Activated CD8-positive, alpha-beta memory T cell treated with anti-CD3 and anti-CD28 coated beads for 1 hour (primary cell): ENCODE data around the gene DOLPP1.
"Not testable (repeated sequence)": the region's sequence is repeated elsewhere in the genome, so short reads cannot be mapped to it uniquely, and the experiment has no call there.

ENCODE experiments used
- DNase-seq, 2 donors: peaks; one replicate each; pipeline ENCODE4 v3.0.0-alpha.2; 2020; ENCODE audit warnings: low read depth in 1 of 2; ENCODE audit errors: extremely low read depth in 1 of 2

The DOLPP1 gene, protein sequence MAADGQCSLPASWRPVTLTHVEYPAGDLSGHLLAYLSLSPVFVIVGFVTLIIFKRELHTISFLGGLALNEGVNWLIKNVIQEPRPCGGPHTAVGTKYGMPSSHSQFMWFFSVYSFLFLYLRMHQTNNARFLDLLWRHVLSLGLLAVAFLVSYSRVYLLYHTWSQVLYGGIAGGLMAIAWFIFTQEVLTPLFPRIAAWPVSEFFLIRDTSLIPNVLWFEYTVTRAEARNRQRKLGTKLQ

DNA sequence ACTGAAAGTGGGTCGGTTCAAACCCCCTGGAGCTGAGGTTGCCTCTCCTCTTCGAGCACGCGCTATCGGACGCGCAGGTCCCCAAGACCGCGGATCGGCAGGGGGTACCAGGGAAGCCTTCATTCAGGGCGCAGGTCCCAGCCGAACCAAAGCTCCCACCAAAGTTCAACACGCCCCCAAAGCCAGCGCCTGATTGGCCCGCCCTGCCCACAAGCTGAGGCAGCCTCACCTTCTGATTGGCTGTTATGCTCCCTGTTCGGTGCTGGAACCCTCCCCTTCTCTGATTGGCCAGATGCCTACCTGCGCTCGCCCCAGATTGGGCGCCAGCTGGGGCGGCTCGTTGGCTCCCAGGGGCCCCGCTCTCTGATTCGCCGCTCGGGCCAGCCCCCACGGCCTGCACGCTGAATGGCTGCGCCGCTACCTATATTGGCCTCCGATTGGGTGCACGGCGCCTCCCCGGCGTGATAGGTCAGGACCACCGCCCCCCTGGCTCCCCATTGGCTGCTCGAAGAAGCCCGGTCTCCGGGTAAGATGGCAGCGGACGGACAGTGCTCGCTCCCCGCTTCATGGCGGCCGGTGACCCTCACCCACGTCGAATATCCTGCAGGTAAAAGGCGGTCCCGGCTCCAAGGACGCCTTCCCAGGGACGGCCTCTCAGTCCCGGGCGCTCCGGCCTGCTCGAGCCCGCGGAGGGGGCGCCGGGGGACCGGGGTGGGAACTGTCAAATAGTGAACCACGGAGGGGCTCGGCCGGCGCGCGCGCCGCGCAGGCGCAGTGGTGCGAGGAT is at the start of gene DOLPP1:
Gene DOLPP1 (plus strand): TSS at position 511 of the 787 bp plus-strand sequence. CDS start 21 bp downstream, at position 532.
- DNase-seq = peak; percentile 95 to 97

DNA sequence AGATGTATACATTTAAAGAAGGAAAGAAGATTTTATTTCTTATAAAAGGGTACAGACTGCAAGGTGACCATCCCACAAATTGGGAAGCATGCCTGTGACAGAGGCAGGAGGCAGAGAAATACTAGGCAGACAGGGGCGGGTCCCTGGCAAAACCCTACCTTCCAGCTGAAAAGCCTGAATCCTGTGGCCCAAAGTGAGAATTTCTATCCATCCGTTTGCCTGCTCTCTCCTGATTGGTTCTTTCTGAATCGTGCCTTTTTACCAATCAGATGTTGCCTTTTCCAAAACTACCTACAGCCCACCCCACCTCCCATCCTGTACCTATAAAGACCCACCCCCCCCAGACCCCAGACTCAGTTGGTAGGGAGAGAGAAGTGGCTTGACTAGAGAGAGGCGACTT is 49.4 kb upstream of the DOLPP1 start:
- DNase-seq = no peak

DNA sequence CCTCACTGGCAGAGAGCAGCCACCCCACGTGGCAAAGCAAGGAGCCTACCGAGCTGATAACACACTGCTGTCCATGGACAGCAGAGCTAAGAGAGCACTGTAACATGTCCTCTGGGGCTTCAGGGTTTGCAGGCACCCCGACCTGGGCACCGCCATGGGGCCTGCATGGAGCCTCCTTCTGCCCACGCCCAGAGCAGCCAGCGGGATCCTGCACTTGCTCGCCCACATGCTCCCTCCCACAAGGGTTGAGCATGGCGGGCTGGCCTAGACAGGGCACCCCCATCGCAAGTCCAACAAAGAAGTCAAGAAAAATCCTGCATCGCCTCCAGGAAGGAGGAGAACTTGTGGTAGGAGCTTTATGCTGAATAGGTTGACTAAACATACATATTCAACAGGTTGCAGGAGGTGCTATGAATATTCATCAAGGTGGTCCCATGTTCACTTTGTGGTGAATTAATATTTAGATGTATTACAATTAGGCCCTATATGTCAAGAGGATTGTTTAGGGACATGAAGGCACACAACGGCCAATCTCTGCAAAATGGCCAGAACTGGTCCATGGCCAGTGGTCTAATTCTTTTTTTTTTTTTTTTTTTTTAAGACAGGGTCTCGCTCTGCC is 48.3 kb upstream of the DOLPP1 start:
- no peak for DNase-seq

DNA sequence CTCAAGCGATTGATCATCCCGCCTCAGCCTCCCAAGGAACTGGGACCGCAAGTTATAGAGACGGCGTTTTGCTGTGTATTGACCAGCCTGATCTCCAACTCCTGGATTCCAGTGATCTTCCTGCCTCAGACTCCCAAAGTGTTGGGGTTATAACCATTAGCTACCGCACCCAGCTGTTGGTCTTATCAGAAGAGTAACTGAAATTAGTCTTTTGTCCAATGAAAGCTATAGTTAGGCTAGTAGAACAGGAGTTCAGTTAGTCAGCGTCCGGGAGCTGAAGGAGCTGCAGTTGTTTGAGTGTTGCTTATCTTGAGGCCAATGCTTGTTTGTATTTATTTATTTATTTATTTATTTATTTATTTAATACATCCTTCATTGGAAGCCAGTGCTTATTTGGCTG is 47.7 kb upstream of the DOLPP1 start:
- DNase-seq = no peak

DNA sequence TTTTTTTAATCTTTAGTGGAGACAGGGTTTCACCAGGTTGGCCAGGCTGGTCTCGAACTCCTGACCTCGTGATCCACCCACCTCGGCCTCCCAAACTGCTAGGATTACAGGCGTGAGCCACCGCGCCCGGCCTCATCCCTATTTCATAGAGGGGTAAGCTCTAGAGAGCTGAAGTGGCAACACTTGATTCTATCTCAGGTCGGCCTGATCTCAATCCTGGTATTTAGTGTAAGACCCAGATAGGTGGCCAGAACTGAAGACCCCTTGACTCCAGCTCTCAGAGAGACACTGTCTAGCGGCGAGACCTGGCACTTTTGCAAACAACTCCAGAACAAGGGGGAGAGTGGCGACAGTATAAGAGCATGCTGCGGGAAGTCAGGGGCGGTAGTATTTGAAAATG is 45.1 kb upstream of the DOLPP1 start:
- DNase-seq = not testable (repeated sequence)

DNA sequence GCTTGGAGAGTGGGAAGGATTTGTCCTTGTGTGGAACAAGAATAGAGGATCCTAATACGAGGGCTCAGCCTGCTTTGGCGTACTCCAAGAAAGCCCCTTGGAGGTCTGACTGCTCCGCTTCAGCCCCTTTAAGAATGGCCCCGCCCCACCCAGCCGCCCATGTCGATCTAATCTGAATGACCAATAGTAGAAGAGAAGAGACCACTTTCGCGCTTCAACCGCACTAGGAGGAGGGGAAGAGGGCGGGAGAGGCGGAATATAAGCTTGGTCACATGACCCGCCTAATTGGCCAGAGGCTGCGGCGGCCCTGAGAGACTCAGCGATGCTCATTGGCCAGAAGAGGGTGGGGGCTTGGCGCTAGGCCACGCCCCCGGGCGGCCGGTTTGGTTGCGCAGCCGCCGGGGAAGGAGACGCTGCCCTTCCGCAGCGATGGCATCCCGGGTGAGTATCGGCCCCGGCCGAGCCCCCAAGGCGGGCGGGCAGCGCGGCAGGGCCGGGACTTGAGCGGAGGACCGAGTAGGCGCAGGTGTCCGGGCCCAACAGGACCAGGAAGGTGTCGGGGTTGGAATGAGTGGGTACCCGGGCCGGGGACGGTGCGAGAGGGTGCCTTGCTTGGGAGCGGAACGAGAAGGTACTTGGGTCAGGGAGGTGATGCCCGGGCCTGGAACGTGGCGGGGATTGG is 44.5 kb upstream of the DOLPP1 start, which contains the start of gene MIGA2:
Gene MIGA2 (plus strand): TSS at position 386 of the 682 bp plus-strand sequence. CDS start 3,969 bp downstream, outside the sequence.
- DNase-seq = peak; percentile 83 to 91

DNA sequence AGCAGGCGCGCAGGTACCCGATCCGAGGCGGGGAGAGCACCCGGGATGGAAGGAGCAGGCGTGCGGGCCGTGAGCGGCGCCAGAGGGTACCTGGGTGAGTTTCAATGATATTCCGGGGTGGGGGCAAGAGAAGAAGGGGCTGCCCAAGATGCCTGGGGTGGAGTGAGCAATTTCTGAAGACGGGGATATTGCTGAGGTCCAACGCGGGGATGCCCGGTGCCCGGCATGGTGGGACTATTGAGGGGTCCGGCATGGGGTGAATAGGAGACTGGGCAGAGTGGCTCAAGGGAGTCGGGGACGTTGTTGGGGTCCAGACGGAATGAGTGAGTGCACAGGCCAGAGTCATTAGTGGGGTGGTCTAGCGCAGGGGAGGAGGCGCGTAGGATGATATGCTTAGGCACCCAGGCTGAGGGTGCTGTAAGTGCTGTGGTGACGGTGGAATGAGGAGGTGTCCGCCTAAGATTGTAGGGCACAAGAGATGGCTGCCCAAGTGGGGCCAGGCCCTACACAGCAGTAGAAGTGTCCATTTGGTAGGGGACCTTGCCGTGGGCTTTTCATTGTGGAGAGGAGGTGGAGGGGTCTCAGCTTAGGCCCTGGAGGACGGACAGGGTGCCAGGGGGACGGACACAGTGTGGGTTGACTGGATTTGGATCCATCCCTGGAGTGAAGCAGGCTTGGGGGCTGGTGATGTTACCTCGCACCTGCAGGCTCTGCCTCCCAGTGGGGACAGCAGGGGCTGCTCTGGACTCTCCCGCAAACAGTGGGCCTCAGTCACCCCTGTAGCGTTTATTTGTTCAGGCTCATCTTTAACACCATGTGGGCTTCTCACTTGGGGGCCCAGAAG is 43.8 kb upstream of the DOLPP1 start:
- DNase-seq = no peak

DNA sequence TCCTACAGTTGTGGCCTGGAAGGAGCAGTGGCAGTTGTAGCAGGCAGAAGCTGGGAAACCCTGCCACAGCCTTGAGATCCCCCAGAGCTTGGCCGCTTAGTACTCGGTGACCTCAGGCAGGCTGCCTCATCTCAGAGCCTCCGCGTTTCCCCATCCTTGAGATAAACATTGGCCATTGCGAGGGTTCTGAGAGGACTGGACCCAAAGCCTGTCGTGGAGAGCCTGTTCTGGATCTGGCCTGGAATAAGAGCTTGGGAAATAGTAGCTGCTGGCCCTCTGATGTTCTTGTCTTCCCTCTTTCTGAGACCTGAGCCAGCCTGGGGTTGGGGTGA is 43.2 kb upstream of the DOLPP1 start:
- DNase-seq = no peak

DNA sequence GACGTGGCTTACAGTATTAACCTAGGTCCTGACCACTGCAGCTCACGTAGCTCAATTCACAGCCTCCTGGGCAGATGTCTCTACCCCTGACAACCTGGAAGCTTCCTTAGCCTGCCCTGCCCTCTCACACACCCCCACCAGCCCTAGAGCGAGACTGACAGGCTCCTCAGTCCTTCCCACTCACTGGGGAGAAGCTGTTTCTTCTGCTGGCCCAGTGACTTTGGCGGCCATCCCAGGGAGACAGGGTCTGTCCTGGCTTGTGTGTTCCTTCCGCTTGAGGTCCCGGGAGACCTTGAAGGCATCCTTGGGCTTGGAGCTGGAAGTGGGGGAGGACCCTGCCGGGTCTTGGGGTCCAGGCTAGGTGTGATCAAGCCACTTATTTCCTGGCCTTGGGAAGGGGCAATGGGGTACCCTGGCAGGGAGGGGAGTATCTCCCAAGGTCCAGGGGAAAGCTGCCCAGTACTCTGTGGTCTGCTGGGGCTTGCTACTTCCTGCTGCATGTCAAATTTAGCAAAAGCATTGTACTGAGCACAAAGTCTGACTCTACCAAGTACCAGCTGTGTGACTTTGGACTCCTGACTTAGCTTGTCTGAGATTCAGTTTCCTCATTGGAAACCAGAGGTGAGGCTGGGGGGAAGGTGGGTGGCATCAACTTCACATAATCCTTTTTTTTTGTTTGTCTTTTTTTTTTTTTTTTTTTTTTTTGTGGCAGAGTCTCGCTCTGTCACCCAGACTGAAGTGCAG is 42.6 kb upstream of the DOLPP1 start:
- DNase-seq = no peak

DNA sequence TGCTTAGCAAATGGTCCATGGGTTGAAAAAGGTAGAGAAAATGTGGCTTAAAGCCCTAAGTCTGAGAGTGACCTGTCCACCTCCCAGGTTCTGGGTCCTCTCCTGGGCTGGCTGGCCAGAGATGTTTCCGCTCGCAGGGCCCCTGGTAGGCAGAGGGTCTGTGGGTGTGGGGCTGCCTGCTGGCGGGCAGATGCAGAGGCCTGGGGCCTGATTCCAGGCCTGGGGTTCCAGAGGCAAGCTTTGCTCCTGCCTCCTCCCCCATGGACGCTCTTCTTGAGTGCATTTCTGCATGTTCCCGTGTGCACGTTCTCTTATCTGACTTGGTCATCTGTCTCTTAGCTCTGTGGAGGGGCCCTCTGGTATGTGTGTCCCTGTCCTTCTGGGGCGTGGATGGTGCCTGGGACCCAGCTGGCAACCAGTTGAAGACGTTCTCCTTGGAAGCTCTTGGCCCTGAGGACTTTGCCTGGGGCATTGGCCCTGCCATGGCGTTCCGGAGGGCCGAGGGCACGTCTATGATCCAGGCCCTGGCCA is 40.7 kb upstream of the DOLPP1 start:
- no peak for DNase-seq

DNA sequence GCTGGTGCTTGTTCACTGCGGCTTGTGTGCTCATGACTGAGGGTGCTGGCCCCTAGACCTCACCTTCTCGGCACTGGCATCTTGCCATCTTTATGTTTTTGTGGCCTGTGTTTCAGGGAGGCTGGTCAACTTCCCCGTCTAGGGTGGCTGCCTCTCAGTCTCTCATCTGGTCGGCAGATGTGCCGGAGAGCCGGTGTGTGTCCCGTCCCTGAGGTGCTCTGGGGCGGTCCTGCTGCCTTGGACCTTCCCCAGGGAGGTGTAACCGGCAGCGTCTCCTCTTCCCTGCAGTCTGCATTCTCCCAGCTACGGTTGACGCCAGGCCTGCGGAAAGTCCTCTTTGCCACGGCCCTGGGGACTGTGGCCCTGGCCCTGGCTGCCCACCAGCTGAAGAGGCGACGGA is 38.9 kb upstream of the DOLPP1 start:
- no peak for DNase-seq

DNA sequence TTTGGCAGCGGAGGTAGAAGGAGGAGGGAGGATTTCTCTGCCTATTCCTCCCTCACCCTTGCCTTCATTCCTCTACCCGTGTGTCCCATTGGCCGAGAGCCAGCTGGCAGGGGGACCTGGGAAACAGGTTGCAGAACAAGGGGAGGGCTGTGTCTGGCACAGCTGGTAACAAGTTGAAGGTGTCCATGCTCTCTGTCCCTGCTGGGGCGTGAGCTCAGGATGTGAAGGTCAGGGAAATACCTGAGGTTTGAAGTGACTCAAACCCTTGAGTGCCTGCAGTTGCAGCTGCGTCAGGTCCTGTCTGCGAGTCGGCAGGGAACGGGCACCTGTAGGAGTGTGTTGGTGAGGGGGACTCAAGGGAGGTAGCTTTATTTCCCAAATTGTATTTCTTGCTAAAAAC is 28.3 kb upstream of the DOLPP1 start:
- DNase-seq = no peak

DNA sequence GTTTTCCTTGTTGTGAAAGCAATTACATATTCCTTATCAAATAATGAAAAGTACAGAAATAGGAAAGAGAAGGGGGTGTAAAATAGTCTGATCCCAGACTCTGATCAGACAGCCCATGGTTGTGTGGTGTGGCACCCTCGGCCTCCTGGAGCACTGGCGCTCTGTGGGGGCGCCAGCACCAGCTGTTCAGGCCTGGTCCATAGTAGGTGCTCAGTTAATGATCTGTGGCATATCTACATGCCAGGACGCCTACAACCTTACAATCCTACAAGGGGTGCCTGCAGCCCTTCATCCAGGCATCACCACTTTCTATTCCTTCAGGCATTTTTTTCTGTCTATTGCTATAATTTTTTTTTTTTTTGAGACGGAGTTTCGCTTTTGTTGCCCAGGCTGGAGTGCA is 27.9 kb upstream of the DOLPP1 start:
- no peak for DNase-seq

DNA sequence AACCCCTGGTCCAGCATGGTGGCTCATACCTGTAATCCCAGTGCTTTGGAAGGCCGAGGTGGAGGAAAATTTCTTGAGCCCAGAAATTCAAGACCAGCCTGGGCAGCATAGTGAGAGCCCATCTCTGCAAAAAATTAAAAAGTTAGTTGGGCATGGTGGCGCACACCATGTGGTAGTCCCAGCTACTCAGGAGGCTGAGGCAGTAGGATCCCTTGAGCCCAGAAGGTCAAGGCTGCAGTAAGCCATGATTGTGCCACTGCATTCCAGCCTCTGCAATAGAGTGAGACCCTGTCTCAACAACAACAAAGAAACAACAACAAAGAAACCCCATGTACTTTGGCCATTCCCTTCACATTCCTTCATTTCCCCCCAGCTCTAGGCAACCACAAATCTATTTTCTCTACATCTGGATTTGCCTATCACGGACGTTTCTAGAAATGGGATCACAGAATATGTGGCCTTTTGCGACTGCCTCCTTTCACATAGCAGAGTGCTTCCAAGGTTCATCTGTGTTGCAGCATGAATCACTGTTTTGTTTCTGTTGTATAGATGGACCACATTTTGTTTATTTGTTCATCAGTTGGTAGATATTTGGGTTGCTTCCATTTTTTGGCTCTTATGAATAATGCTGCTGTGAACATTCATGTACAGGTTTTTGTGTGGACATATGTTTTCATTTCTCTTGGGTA is 26.6 kb upstream of the DOLPP1 start:
- no peak for DNase-seq

DNA sequence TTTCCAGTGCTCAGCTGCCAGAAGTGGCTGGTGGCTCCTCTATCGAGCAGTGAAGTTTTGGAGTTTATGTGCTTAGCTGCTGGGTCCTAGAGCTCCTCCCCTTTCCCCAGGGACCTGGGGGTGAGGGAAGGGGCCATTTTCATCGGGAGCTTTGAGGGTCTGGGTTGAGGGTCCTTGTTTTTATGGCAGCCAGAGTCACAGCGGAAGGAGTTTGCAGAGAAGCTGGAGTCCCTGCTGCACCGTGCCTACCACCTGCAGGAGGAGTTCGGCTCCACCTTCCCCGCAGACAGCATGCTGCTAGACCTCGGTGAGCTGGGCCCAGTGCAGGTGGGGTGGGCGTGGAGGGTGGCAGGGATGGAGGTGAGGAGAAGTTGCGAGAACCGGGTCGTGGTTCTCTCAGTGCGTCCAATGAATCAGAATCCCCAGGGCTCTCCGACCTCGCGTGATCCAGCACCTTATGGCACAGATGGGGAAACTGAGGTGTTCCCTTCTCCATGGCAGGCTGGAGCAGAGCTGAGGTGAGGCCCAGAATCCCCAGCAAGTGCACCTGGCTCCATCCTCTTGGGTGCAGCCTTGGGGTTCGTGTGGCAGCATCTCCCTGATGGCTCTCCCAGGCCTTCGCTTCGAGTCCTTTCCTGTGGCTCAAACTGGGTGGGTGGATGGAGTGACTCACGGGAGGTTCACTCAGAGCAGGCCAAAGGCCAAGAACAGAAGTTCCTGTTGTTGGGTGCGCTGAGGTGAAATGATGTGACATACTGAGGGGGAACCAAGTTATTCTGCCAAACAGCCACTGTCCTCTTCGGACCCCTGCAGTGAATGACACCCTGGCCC is 21.7 kb upstream of the DOLPP1 start:
- DNase-seq = no peak

DNA sequence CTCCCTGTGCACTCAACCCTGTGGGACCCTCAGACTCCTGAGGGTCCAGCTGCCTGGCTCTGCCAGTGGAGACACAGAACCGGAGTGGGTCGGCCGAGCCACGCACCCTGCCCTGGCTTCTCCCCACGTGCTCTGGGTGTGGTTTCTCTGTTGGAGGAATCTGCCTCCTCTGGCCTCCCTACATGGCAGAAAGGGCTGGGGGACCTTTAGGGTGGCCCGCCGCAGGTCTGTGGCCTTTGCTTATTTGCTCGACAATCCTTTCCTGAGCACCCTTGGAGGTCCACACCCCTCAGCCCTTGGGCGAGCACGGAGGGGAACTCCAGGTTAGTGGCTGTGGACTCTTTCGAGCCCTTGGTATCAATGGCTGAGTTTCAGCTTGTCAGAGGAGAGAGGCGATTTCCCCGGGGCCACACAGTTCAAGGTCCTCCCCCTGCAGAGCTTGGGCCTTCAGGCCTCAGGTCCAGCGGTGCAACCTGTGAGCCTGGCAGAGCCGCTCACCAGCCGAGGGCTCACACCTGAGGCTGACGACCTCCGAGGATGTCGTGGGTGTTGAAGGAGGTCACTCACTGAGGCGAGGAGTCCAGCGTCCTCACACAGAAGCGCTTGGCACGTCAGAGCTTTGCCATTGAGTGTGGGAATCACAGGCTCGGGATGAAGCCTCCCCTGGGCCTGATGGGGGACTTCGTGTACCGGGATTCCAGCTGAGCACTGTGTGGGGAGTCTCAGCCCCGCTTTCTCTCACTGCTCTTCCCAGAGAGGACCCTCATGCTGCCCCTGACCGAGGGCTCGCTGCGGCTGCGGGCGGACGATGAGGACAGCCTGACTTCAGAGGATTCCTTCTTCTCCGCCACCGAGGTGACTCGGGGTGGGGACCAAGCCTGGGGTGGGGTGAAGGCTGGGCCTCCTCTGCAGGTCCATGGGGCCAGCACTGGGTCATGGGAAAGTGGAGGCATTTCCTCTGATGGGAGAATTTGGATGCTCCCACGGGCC is 20.8 kb upstream of the DOLPP1 start:
- no peak for DNase-seq

DNA sequence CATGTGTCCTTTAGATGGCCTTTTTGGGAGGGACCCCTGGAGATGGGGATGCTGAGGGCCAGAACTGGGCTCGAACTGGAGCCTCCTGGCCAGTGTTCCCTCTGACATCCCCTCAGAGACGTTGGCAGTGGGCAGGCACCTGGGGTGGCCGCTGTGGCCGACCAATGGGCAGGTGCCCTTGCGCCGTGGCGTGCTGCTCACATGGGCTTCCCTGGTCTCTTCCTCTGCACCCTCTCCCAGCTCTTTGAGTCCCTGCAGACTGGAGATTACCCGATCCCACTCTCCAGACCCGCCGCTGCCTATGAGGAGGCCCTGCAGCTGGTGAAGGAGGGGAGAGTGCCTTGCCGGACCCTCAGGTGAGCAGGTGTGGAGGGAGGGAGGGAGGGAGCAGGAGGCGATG is 19.9 kb upstream of the DOLPP1 start:
- no peak for DNase-seq
